GM19455 (cell line): ENCODE measurements around the gene BANP.
"Not testable (repeated sequence)": the region's sequence is repeated elsewhere in the genome, so short reads cannot be mapped to it uniquely, and the experiment has no call there.

Experiments used
- ATAC-seq: cut with Tn5 transposase; IDR thresholded peaks from one replicate; pipeline ENCODE4 v1.9.1; 2021; ENCODE audit not compliant: unreplicated experiment

BANP gene

GRCh38 chr16:87926246-87927194 is 24.7 kb upstream of the BANP start:
- ATAC-seq: no peak

GRCh38 chr16:87927195-87927562 is 24.1 kb upstream of the BANP start:
- ATAC-seq: no peak

GRCh38 chr16:87929986-87930385 is 21.2 kb upstream of the BANP start:
- ATAC-seq: no peak

- no peak for ATAC-seq
Observed at GRCh38 chr16:87930456-87930855, 20.8 kb upstream of the BANP start.

GRCh38 chr16:87931504-87931903 is 19.7 kb upstream of the BANP start:
- no peak for ATAC-seq

- not testable (repeated sequence) for ATAC-seq
Observed at GRCh38 chr16:87932475-87933139, 18.6 kb upstream of the BANP start.

- ATAC-seq: no peak
Observed at GRCh38 chr16:87933140-87933495, 18.1 kb upstream of the BANP start.

- not testable (repeated sequence) for ATAC-seq
Observed at GRCh38 chr16:87934752-87935425, 16.3 kb upstream of the BANP start.

- ATAC-seq: not testable (repeated sequence)
Observed at GRCh38 chr16:87936016-87936374, 15.2 kb upstream of the BANP start.

- ATAC-seq: no peak
Observed at GRCh38 chr16:87936375-87937230, 14.6 kb upstream of the BANP start, which contains the start of gene CA5A. Gene CA5A (minus strand): TSS chr16:87936529. CDS start chr16:87936450, 79 bp downstream.

GRCh38 chr16:87937231-87937542 is 14.0 kb upstream of the BANP start:
- ATAC-seq: not testable (repeated sequence)

GRCh38 chr16:87938412-87938949 is 12.8 kb upstream of the BANP start:
- no peak for ATAC-seq

- no peak for ATAC-seq
Observed at GRCh38 chr16:87939562-87940423, 11.4 kb upstream of the BANP start.

GRCh38 chr16:87942680-87943079 is 8.6 kb upstream of the BANP start:
- no peak for ATAC-seq

- ATAC-seq: no peak
Observed at GRCh38 chr16:87945351-87946042, 5.7 kb upstream of the BANP start.

- ATAC-seq: no peak
Observed at GRCh38 chr16:87946596-87947347, 4.5 kb upstream of the BANP start.

- ATAC-seq: no peak
Observed at GRCh38 chr16:87947356-87948118, 3.7 kb upstream of the BANP start.

- no peak for ATAC-seq
Observed at GRCh38 chr16:87948119-87948545, 3.1 kb upstream of the BANP start.
